GM12891 (cell line): Measurements from ENCODE around the gene PTPRO.

Source experiments
- POLR2A ChIP-seq: IDR thresholded peaks from 2 replicates; pipeline ENCODE4 v1.6.1; 2011; ENCODE audit warnings: low read depth, low read length, control low read depth
- POLR2AphosphoS5 ChIP-seq: IDR thresholded peaks from 2 replicates; pipeline ENCODE4 v1.6.1; 2011; ENCODE audit warnings: low read depth, low read length, control low read depth
- SPI1 ChIP-seq: IDR thresholded peaks from 2 replicates; pipeline ENCODE4 v1.6.1; 2011; ENCODE audit warnings: low read depth, low read length, control low read depth

GRCh38 chr12:15428632-15429031 lies 106.3 kb downstream of the PTPRO start:
- no peak for TF ChIP-seq POLR2AphosphoS5
- TF ChIP-seq POLR2A: no peak
- no peak for TF ChIP-seq SPI1
